Activated CD8-positive, alpha-beta T cell treated with anti-CD3 and anti-CD28 coated beads for 36 hours (primary cell): ENCODE data around the gene ZNF18. TPM values are rescaled to one million over a fixed set of nuclear protein-coding genes. Genes with fewer than 3 reads are reported as not detected.
"Not testable (repeated sequence)": the region's sequence is repeated elsewhere in the genome, so short reads cannot be mapped to it uniquely, and the experiment has no call there.

Experiments used
- ATAC-seq: fragments of 200-7000 bp; cut with Tn5 transposase; one replicate; pipeline ENCODE4 v1.10.0; 2021; ENCODE audit warnings: mild to moderate bottlenecking, moderate library complexity
- CTCF ChIA-PET: fragments of 350-600 bp; sonication (Branson Sonifier 250); formaldehyde crosslinking; loops from one replicate; lab custom pipeline; 2021; ENCODE audit warnings: antibody characterized with exemption; lab: Charles Lee
- POLR2A ChIA-PET: fragments of 350-600 bp; sonication (Branson Sonifier 250); formaldehyde crosslinking; loops from one replicate; lab custom pipeline; 2021; ENCODE audit warnings: antibody characterized with exemption; lab: Charles Lee
- DNase-seq: peaks from one replicate; pipeline ENCODE4 v3.0.0-alpha.2; 2020
- H3K27ac Mint-ChIP-seq: one replicate; pipeline ENCODE4 v1.8.0; 2021; ENCODE audit warnings: mild to moderate bottlenecking, mixed read lengths
- H3K27me3 Mint-ChIP-seq: one replicate; pipeline ENCODE4 v1.8.0; 2021; ENCODE audit warnings: mixed read lengths
- H3K36me3 Mint-ChIP-seq: one replicate; pipeline ENCODE4 v1.8.0; 2021; ENCODE audit warnings: low read depth, mixed read lengths
- H3K4me1 Mint-ChIP-seq: one replicate; pipeline ENCODE4 v1.8.0; 2021; ENCODE audit warnings: low read depth, mixed read lengths
- H3K4me3 Mint-ChIP-seq: one replicate; pipeline ENCODE4 v1.8.0; 2021; ENCODE audit warnings: mild to moderate bottlenecking, moderate library complexity, mixed read lengths
- H3K9me3 Mint-ChIP-seq: one replicate; pipeline ENCODE4 v1.8.0; 2021; ENCODE audit warnings: mixed read lengths
- CTCF ChIP-seq: fragments of 200-600 bp; IDR thresholded peaks from one replicate; pipeline ENCODE4 v1.8.0; 2022; ENCODE audit warnings: antibody characterized with exemption, mild to moderate bottlenecking
- intact Hi-C: fragments of 100-400 bp; cut with micrococcal nuclease; formaldehyde crosslinking; loops from one replicate; pipeline ENCODE4 v1.10.0; 2022
- total RNA-seq, 2 experiments: library from RNA; stranded (reverse); gene quantifications; one replicate each; pipeline ENCODE4 v1.2.3, GENCODE V29; 2021

ZNF18 gene
- total RNA-seq, 2 experiments from 2014 or later, result 8.9 to 10.2 TPM

DNA sequence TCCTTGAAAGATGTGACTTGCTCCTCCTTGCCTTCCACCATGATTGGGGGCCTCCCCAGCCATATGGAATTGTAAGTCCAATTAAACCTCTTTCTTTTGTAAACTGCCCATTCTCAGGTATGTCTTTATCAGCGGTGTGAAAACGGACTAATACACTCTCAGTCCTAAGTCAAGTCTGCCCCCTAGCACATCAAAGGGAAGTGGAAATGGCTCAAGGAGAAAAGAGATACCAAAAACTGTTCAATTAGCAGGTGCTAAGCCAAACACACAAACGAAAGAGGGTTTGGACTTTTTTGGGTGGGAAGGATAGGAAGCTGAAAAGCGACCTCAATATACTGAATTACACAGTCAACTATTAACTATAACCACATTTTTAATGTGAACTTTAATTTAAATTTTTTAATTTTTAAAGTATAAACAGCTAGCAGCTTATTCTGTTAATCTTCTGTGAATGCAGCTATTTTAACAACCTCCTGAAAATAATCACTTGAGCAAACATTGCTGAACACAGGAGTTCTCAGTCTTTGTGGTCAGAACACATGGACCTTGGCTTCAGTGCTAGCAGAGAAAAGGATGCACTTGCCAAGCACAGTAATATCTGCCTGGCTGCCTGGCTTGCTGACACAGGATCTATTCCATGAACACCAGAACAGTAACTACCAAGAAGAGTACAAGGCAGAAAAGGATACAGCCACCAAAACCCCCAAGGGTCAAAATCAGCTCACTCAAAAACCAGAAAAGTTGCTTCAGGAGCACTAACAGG is 10.9 kb downstream of the ZNF18 start:
- CTCF ChIA-PET, result interaction anchor here (0.8 to 1.5 kb wide), 6 partner anchors 9 to 114 kb away, joined by 3 to 7 read pairs (median 3); partner anchors contain the start of gene ZNF18
- H3K9me3 Mint-ChIP-seq, result no peaks in the 10 kb centered on the region
- POLR2A ChIA-PET, result no interaction called here
- intact Hi-C loops, result no loop called here
- no peaks in the 10 kb centered on the region for H3K27me3 Mint-ChIP-seq
- peaks cover 3% of the 10 kb centered on the region for H3K4me1 Mint-ChIP-seq
- DNase-seq, result no peak
- no peak for TF ChIP-seq CTCF
- peaks cover 58% of the 10 kb centered on the region for H3K36me3 Mint-ChIP-seq
- ATAC-seq, result no peak
- H3K4me3 Mint-ChIP-seq, result no peak overlapping the region
- no peak overlapping the region for H3K27ac Mint-ChIP-seq

- no peak for TF ChIP-seq CTCF
- intact Hi-C loops, result no loop called here
- Mint-ChIP-seq H3K4me1 (no peaks in the 10 kb centered on the region), H3K4me3 (no peak overlapping the region), H3K27ac (no peak overlapping the region), H3K9me3 (no peaks in the 10 kb centered on the region), H3K27me3 (no peaks in the 10 kb centered on the region), H3K36me3 (peaks cover 50% of the 10 kb centered on the region)
- ATAC-seq, result no peak
- ChIA-PET POLR2A (no interaction called here), CTCF (no interaction called here)
- DNase-seq, result no peak
Measured at GRCh38 chr17:11981862-11982261, 15.4 kb downstream of the ZNF18 start.

GRCh38 chr17:11980813-11981212 is 16.5 kb downstream of the ZNF18 start:
- H3K27ac Mint-ChIP-seq, result no peak overlapping the region
- POLR2A ChIA-PET, result no interaction called here
- DNase-seq (no peak), ATAC-seq (no peak)
- CTCF ChIA-PET, result no interaction called here
- no peak for TF ChIP-seq CTCF
- no peaks in the 10 kb centered on the region for H3K4me1 Mint-ChIP-seq
- H3K4me3 Mint-ChIP-seq, result no peak overlapping the region
- intact Hi-C loops, result no loop called here
- no peaks in the 10 kb centered on the region for H3K27me3 Mint-ChIP-seq
- peaks cover 53% of the 10 kb centered on the region for H3K36me3 Mint-ChIP-seq
- H3K9me3 Mint-ChIP-seq, result no peaks in the 10 kb centered on the region

- POLR2A ChIA-PET, result no interaction called here
- Mint-ChIP-seq H3K4me1 (no peaks in the 10 kb centered on the region), H3K36me3 (peaks cover 58% of the 10 kb centered on the region), H3K4me3 (no peak overlapping the region), H3K9me3 (no peaks in the 10 kb centered on the region), H3K27ac (no peak overlapping the region), H3K27me3 (no peaks in the 10 kb centered on the region)
- no peak for TF ChIP-seq CTCF
- intact Hi-C loops, result no loop called here
- no peak for DNase-seq
- CTCF ChIA-PET, result no interaction called here
- ATAC-seq, result no peak
Measured at GRCh38 chr17:11979795-11980194, 17.5 kb downstream of the ZNF18 start.

DNA sequence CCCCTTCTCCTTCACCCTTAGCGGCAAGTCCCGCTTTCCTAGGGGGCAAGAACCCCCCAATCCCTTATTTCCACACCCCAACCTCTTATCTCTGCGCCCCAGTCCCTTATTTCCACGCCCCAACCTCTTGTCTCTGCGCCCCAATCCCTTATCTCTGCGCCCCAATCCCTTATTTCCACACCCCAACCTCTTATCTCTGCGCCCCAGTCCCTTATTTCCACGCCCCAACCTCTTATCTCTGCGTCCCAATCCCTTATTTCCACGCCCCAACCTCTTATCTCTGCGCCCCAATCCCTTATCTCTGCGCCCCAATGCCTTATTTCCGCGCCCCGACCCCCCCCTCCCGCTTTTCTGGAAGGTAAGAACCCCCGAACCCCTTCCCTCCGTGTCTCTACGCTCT is 24.5 kb downstream of the ZNF18 start:
- H3K9me3 Mint-ChIP-seq, result peaks cover 16% of the 10 kb centered on the region
- DNase-seq, POLR2A ChIA-PET, H3K27me3 Mint-ChIP-seq, intact Hi-C loops, ATAC-seq, CTCF ChIA-PET, H3K4me1 Mint-ChIP-seq, H3K4me3 Mint-ChIP-seq, H3K27ac Mint-ChIP-seq: not testable (repeated sequence)
- peaks cover 55% of the 10 kb centered on the region for H3K36me3 Mint-ChIP-seq
